Measurements from ENCODE around the gene TMEM132A.
"Not testable (repeated sequence)": the region's sequence is repeated elsewhere in the genome, so short reads cannot be mapped to it uniquely, and the experiment has no call there.

Gene TMEM132A

GRCh38 chr11:60906132-60906972, 17.9 kb upstream of the TMEM132A start, which contains the start of gene PRPF19:
Gene PRPF19, minus strand, starts transcription at chr11:60906585. Its CDS starts 203 bp downstream, at chr11:60906382.
- peak; percentile 99 for DNase-seq

GRCh38 chr11:60908803-60909202, 15.5 kb upstream of the TMEM132A start:
- DNase-seq, result no peak

DNA sequence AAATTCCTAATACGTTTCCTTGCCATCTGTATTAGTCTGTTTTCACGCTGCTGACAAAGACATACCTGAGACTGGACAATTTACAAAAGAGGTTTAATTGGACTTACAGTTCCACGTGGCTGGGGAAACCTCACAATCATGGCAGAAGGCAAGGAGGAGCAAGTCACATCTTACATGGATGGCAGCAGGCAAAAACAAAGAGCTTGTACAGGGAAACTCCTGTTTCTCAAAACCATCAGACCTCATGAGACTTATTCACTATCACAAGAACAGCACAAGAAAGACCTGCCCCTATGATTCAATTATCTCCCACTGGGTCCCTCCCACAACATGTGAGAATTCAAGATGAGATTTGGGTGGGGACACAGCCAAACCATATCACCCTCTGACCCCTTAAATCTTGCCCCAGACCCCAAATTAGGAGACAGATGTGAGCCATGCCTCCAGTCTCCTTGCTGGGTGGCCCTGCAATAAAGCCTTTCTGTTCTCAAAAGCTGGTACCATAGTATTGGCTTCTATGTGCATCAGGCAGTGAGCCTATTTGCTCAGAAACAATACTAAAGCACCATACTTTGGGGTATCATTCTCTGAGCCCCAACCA, 14.5 kb upstream of the TMEM132A start:
- not testable (repeated sequence) for DNase-seq

DNA sequence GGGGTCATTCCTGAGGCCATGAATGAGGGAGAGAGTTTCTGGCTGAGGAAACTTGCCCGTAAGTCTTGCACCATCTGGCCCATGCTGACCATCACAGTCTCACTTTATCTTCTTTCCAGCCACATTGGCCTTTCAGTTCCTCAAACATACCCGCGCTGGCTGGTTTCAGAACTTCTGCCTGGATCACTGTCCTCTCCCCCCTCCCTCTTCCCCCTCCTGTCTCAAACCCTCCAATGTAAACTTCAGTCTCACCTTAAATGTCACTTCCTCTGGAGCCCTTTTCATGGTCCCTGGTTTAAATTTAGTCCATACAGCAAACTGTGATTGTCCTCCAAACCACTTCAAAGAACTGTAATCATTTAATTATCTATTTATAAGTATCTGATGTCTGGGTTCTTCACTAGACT, 14.0 kb upstream of the TMEM132A start:
- DNase-seq, result no peak

GRCh38 chr11:60910711-60911380, 13.4 kb upstream of the TMEM132A start:
- no peak for DNase-seq

GRCh38 chr11:60912223-60912850, 11.9 kb upstream of the TMEM132A start:
- DNase-seq, result no peak

- DNase-seq, result no peak
Measured at GRCh38 chr11:60912851-60913528, 11.3 kb upstream of the TMEM132A start.

GRCh38 chr11:60913793-60914632, 10.2 kb upstream of the TMEM132A start, which contains the start of gene TMEM109:
Gene TMEM109, plus strand, starts transcription at chr11:60914158. Its CDS starts 5,536 bp downstream, at chr11:60919694.
- DNase-seq, result peak; percentile 83

DNA sequence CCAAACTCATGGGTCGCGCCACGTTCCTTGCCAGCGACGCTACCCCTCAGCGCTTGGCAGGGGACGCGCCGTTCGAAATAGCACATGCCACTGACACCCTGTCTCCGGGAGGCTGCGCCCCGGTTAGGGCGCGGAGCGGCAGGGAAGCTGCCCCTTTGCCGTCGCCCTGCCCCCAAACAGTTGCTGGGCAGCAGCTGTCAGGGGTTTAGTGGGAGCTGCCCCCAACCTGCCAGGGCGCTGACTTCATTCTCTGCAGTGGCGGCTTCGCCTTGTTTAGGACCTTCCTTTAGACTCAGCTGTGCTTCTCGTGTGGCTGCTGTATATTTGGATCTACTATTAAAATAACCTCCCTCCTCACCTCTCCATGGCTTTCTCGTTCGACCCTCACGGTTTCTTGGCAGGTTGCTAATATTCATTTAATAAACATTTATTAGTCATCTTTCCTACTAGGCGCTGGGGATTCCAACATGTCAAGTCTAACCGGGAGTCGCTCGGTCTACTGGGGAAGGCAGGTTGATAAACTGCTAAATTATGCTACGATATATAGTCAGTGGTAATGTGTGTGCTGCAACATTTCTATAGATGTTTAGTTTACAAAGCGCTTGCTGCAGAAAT, 9.5 kb upstream of the TMEM132A start:
- DNase-seq, result no peak

- DNase-seq, result peak; percentile 51
Measured at GRCh38 chr11:60915248-60915914, 8.9 kb upstream of the TMEM132A start.

- no peak for DNase-seq
Measured at GRCh38 chr11:60916669-60917206, 7.5 kb upstream of the TMEM132A start.

DNA sequence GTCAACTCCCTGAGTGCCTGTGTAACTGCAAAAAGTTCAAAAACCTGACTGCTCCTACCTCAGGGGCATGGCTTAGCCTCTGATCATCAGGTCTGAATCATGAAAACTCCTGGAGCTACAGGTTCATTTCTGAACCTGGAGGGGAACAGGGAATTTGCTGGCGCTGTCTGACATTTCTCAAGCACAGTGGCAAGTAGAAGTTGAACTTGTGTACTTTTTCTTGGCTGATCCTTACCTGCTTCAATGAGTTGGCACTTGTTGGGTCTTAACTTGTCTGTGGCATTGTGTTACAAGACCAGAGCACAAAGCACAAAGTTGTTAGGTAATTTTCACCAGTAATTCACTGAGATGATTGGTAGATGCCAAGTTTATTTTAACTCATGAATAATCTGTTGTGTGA, 7.0 kb upstream of the TMEM132A start:
- no peak for DNase-seq

GRCh38 chr11:60918251-60918938, 5.9 kb upstream of the TMEM132A start:
- DNase-seq, result no peak

GRCh38 chr11:60918939-60919265, 5.4 kb upstream of the TMEM132A start:
- no peak for DNase-seq

GRCh38 chr11:60919320-60919719, 4.9 kb upstream of the TMEM132A start:
- DNase-seq, result no peak

- DNase-seq, result no peak
Measured at GRCh38 chr11:60919956-60920355, 4.3 kb upstream of the TMEM132A start.

GRCh38 chr11:60921259-60921658, 3.0 kb upstream of the TMEM132A start:
- no peak for DNase-seq

GRCh38 chr11:60921777-60922335, 2.4 kb upstream of the TMEM132A start:
- no peak for DNase-seq

DNA sequence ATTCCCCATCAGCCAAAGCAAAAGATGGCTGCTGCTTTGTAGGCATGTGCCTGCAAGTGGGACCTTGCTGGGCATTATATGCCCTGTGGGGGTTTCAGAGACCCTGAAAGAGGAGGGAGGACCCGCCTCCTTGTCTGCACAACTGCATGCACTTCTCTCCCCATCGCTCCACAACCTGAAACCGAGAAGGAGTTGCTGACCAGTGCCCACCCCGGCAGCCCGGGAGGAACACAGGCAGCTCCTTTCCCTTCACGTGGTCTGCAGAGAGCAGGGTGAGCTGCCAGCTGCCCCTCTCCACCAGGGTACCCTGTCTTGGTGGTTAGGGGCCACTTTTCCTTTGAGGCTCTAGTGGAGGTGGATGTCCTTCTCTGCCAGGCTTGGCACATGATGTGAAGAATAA, 1.4 kb upstream of the TMEM132A start:
- DNase-seq, result no peak

Data from effector CD4-positive, alpha-beta T cell (primary cell).